NCI-H748 (cell line): ENCODE measurements around the gene VGLL4.

Experiments
- DNase-seq: peaks from one replicate; lab custom pipeline; 2025; ENCODE audit not compliant: unreplicated experiment; lab: John Stamatoyannopoulos, UW

The VGLL4 gene

DNA sequence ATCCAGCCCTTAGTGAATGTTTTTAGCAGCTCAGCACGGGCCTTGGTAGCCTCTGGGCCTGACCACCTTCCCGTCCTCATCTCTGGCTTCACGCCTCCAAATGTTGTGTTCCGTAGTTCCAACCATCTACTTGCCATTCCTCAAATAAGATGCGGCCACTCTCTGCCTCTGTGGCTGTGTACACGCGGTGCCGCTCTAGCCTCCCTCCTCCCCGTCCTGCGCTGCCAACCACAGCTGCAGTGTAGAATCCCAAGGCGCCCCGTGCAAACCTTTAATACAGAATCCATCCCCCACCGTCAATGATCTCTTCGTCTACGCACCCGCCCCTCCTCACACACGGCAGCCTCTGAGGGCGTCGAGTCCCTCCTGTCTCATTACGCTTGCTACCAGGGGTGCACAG is 77.2 kb downstream of the VGLL4 start:
- DNase-seq: no peak

DNA sequence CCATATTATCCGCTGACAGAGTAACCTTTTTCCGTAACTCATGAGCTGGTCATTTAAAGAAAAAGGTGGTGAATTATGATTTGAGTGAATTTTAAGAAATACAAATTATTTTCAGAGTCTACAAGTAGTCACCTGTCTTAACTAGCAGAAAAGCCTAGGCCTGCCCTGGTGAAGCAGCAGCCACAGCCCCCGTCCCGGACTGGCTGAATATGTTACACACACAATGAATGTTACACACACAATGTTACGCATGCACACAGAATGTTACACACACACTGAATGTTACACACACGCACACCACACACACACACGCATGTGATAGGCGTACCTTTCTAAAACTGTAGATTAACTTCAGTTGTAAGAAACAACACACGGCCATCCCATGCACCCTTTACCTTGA is 77.8 kb downstream of the VGLL4 start:
- no peak for DNase-seq

- no peak for DNase-seq
Observed at GRCh38 chr3:11565492-11565891, 78.2 kb downstream of the VGLL4 start.

DNA sequence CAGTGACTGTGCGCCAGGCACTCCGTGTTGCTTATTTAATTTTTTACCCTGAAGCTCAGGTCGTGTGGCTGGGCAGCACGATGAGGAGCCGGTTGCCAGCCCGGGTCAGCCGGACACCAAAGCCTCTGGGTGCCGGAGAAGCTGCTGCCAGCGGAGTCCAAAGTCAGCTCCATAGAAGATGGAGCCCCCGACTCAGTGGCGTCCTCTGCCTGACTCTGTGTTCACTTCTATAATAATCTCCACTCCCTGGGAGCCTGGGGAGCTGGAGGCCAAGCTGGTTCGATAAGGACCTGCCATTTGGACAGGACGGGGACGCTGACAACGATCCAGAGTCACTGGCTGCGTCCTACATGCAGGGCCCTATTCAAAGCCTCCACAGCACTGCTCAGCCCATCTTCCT is 78.6 kb downstream of the VGLL4 start:
- DNase-seq: no peak

DNA sequence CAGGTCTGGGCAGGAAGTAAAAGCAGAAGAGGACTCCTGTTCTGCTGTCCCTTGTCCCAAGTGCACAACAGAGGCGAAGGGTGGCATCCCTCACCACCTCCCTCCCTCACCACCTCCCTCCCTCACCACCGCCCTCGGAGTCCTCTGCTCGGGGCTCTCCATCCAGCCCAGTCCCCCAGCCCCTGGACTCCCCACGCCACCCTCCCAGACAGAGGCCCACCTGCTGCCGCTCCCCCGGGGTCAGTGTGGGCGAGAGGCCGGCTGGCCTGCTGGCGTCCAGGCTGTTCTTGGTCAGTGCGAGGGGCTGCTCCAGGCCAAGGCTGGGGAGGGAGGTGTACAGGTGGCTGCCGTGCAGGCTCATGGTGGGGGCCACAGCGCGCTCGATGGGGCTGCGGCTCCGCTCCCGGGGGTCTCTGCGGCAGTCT is 79.1 kb downstream of the VGLL4 start:
- DNase-seq: no peak

DNA sequence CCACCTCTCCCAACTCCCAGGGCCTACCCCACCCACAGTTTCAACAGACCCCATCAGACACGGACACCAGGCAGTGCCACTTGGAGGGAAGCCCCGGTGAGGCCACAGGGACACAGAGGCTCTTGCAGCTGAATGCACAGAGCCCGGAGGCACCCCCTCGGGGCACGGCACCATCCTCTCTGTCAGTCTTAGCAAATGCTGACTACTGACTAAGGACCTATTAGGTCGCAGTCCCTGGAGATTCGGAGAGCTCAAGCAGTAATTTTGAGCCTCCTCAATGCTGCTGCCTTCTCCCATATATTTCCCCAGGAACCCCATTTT is 79.9 kb downstream of the VGLL4 start:
- DNase-seq: no peak

DNA sequence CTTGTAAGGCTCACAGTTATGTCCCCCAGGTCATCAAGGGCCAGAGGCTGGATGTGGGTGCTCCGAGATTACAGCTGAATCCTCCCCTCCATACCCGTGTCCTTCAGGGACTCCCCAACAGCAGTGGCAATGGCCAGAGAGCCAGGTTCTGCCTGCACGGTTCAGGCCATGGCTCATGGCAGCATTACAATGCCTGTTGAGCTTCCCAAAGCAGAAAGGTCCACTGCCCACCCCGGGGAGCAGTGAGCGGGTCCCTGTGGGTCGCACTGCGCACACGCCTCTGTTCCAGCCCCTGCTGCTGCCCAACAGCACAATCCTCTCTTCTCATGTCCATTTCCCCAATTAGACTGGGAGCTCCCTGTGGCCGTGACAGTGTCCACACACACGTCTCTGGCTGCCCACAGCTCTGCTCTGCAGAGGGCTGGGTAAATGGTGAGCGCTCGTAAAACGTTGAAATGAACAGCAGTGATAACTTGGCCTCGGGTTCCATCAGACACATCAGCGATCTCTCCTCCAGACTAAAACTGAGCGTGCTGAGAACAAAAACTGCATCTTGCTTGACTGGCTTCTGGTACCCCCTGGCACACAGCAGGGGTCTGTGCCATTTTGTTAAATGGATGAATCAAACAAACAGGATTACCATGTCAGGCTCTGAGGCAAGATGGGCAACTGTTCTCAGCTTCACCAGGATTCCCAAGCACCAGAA is 80.4 kb downstream of the VGLL4 start:
- no peak for DNase-seq

DNA sequence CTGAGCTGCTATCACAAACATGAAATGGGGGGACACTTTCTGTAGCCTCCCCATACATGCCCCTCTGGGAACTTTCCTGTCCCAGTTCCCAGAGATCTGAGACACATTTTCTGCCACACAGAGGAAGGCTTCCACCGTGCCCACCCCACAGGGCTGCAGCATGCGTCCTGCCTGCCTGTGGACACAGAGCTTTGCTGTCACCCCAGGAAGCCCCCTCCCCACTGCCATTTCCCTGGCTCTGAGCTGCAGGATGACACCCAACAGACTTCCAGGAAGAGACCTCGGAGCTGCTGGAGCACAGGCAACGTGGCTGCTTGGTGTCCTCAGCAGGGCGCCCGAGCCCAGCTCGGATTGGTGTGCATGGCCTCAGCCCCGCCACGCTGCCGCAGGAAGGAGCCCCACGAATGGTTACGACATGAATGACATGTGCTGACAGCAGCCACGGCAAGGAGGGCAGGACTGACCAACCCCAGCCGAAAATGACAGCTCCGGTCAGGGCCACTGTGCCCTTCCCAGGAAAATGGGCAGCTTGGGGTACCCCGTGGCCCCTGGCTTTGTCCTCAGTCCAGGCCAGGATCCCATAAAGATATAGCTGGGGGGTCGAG is 81.3 kb downstream of the VGLL4 start:
- DNase-seq: no peak

DNA sequence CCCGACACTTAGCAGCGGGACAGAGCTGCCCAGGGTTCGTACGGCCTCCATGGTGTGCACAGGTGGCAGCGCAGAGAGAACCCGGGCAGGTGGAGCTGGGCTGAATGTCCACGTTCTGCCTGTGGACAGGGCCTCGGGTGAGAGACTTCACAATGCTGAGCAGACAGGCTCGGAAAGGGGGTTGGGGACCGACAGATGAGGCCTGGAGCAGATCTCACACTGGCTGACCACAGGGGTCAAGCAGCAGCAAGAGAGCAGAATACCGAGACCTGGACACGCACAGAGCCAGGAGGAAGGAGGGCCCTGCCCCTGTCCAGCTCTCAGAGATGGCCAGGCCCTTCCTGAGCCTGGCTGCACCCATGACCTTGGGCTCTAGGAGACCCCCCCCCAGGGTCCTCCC is 83.0 kb downstream of the VGLL4 start:
- DNase-seq: no peak

DNA sequence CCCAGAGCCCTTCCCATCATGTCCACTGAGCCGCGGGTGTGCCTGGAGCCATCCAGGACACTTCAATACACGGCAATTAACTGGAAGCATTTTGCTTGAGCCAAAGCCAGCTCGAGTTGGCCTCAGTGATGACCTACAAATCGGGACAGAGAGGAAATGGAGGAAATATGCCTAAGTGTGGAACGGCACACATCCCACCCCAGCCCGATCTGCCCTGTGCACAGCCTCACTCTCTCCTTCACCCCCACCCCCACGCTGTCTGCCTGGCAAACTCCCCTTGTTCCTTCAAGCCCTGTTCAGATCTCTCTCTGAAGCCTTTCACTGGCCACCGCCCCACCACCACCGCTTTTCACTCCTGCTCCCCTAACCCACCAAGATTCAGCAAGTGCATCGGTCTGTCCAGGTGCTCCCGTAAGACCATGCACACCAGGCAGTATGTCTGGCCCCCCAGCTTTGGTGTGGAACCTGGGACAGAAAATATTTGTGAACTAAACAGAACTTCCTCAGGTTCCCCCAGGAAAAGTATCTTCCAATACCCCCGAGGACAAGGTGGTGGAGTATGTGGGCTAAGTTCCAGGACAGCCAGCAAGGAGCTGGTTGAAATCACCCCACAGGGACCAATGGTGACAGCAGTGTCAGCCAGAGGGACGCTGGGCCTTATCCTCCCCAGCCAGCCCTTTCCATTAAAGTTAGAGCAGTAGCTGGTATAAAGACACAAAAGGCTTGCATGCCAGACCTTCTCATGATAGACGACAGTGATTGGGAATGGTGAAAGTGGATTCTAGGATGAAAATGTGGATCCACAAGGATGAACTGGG is 83.7 kb downstream of the VGLL4 start:
- DNase-seq: no peak

GRCh38 chr3:11558918-11559815 is 84.5 kb downstream of the VGLL4 start:
- no peak for DNase-seq

DNA sequence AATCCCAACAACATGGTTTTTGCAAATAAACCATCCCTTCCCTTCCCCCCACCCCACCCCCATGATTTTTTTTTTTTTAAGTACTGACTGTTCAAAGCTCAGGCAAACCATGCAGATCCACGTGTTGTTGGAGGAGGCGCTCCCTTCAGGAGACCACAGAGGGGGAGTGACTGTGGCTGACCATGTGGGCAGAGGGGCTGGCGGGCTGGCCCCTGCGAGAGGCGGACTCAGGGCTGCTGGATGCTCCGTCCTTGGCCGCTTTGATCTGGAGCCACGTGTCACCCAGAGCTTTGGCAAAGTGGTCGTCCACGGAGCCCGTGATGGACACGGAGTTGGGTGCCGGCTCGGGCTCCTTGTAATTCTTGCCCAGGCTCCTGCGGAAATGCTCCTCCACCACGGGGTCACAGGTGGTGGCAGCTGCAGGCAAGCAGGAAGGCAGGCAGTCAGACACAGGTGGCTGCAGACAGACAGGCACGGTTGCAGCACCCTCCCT is 85.3 kb downstream of the VGLL4 start:
- DNase-seq: no peak

GRCh38 chr3:11558002-11558401 is 85.7 kb downstream of the VGLL4 start:
- DNase-seq: no peak

DNA sequence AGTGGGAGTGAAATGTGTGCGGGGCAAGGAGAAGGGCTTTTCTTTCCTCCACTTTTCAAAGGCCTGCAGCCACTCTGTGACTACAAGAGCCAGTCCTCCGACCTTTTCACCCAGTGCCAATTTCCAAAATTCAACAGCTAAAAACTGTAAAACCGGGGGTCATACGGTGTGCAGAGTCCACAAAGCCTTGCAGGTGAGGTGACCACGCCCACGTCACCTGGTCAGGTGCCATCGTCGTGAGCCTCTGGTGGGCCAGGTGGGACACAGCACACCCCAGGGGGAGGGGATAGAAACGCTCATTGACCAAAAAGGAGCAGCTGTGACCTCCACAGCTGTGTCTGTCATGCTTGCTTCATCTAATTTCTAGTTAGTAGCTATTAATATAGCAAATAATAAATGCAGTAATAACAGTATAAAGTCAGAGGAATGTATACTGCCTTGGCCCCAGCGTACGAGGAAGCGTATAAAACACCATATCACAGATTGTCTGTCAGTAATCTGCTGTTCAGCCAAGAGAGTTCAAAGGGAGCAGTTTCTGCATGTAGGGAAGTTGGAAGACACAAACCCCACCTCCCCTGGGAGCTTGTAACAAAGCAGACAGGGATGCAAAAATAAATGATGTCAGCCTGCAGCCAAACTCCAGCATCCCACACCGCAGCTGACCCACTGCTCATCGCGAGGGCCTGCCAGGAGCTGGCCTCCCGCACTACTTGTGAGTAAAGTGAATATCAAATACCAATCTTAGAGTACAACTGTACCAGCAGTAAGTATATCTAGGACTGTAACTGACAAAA is 86.7 kb downstream of the VGLL4 start:
- DNase-seq: peak; percentile 44

DNA sequence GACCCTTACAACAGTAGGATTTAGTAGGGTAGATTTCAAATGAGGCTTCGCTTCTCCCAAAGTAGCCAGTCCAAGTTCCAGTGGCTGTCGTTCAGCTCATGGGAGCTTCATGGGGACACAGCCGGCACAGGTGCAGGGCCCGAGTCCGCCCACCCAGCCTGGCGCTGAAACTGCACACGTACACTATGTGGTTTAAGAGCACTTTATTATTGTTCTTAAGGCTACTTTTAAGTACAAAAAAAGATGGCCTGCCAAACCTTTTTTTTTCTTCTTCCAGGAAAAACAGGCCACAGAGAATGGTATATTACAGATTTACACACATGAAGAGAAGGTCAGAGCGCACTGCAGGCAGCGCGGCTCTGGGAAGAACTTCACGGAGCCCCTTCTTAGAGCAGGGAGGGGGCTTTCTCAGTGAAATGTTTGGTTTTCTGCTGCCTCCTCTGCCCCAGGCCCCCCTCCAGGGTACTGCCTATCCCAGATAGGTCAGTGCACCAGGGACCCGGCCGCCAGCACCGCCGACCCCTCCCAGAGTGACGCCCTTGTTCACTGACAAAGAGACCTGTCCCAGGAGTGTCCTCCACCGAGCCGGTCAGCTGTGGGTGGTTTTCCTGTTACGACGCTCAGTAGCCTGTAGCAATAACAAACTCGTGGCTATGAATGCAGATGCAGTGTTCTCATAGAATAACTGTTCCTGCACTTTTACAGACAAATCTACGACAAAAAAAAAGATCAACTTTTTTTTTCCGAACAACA is 87.7 kb downstream of the VGLL4 start:
- DNase-seq: no peak

DNA sequence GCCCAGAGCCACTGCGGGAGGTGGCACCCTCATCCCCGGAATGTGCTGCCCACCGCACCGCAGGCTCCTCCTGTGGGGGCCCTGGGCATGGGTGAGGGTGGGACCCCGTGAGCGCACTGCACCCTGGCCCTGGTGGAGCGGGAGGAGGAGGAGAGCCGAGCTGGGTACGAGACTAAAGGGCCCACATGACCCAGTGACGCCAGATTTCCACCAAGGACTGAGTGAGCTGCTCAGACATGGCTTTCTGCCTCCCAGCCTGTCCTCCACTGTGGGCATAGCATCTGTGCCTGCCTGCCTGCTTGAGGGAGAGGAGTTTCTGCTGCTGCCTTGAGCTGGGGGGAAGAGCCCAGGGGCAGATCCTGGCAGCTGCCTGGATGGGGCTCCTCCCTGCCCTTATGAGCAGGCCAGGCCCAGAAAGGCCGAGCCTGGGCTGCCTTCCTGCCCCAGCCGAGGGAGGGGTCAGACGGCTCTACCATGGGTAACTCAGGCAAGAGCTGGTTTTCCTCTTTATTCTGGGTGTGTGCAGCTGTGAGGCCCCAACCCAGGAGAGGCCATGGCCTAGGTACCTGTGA is 88.4 kb downstream of the VGLL4 start:
- DNase-seq: no peak

- no peak for DNase-seq
Observed at GRCh38 chr3:11554666-11555065, 89.0 kb downstream of the VGLL4 start.

DNA sequence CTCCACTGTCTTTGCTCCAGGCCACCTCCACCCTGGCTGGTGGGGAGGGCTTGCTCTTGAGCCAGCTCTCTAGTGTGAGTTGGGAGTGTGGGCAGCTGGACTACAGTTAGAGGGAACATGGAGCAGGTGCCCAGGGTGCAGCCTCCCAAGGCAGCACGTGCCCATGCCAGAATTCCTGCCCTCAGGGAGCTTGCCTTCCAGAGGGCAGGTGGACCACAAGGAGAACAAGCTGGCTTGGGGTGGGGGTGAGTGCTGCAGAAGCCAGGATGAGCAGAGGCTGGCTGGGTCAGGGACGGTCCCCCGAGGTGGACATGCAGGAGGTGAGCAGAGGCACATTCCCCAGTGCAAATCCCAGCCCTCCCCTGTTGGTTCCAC is 89.5 kb downstream of the VGLL4 start:
- DNase-seq: no peak
